AG09319 (cell line): ENCODE results near the gene SHANK3.

Experiments used
- DNase-seq: peaks from one replicate; pipeline ENCODE4 v3.0.0-alpha.2; 2010; ENCODE audit warnings: low read depth; ENCODE audit errors: extremely low read depth
- TF ChIP-seq, protein P1 (sequence below): IDR thresholded peaks from 2 replicates; pipeline ENCODE4 v1.5.1; 2011; ENCODE audit warnings: low read depth, mild to moderate bottlenecking, inconsistent platforms, low read length, moderate library complexity

The SHANK3 gene

DNA sequence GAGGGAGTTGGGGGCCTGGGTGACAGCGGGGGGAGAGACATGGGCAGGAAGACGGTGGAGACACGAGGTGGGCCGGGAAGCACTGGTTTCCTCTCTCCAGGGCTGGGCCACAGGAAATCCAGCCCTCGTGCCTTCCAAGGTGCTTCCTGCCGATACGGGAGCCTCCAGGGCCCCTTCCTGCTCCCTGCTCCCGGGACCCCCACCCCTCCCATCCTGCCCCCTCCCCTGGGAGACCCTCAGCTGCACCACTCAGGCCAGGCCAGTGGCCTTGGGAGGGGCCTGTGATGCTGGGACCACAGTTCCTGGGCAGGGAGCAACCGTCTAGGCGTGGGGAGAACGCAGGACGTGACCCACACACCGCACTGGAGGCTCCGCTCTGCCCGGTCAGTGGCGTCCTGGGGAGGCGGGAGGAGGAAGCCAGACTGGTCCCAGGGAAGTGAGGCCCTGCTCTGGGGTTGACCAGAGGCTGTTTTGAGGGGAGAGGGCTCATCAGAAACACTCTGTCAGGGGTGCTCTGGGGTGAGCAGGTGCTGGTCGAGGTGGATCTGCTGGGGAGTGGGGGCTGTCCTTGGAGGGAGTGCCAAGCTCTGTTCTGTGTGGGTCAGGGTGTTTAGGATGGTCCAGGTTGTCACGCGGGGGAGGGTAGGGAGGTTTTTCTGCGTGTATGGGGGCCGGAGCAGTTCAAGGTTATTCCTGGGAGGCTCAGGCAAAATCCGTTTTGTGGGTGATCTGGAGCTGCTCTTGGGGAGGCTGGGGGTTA is at the start of gene SHANK3:
Gene SHANK3 (plus strand): TSS at position 353 of the 760 bp plus-strand sequence.
- no peak for DNase-seq
- TF ChIP-seq, protein P1, sequence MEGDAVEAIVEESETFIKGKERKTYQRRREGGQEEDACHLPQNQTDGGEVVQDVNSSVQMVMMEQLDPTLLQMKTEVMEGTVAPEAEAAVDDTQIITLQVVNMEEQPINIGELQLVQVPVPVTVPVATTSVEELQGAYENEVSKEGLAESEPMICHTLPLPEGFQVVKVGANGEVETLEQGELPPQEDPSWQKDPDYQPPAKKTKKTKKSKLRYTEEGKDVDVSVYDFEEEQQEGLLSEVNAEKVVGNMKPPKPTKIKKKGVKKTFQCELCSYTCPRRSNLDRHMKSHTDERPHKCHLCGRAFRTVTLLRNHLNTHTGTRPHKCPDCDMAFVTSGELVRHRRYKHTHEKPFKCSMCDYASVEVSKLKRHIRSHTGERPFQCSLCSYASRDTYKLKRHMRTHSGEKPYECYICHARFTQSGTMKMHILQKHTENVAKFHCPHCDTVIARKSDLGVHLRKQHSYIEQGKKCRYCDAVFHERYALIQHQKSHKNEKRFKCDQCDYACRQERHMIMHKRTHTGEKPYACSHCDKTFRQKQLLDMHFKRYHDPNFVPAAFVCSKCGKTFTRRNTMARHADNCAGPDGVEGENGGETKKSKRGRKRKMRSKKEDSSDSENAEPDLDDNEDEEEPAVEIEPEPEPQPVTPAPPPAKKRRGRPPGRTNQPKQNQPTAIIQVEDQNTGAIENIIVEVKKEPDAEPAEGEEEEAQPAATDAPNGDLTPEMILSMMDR, result no peak

DNA sequence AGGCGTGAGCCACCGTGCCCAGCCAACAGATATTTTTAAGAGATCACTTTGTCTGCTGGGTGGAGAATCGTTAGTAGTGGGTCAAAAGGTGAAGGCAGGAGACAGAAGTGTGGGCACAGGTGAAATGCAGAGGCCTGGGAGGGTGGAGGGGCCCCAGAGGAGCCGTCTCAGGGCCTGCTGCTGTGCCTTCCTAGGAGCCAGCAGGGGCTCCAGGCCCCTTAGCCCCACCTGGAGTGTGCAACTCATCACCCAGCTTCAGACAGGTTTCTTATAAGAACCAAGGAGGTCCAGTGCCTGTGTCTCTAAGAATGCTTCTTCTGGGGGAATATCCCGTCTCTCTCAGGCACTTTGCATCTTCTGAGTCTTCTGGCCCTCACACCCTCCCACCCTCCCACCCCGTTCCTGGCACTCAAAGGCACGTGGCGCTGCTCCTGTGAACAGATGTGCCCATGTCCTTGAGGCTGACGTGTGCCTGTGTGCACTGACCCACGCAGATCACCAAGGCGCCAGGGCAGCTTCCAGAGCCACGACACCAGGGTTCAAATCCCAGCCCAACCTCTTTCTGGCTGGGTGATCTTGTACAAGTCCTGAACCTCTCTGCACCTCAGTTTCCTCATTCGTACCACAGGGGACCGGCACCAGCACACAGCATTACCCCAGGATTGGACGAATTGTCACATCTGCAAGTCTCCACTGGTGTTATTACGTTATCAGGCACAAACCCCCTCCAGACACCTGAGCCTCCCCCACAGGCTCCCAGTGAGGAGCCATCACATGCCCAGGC is 48.1 kb upstream of the SHANK3 start:
- TF ChIP-seq, protein P1, result no peak
- DNase-seq, result no peak

DNA sequence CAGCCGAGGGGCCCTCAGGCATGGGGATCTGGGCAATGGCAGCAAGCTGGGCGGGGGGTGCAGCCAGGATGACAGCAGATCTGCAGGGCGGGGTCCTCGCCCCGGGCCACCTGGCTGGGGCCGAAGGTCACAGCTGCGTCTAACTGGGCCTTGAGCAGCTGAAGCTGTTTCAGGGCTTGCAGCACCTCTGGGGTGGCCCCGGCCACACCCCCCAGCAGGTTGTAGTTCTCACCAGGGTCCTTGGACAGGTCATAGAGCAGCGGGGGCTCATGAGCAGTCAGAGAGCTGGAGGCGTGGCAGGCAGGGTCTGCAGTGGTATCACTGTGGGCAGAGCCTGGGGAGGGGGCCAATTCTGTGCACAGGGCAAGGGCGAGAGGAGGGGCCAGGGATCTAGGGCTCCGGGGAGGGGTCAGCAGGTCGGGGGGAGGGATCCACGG is 47.5 kb upstream of the SHANK3 start:
- TF ChIP-seq, protein P1, result no peak
- DNase-seq, result no peak

DNA sequence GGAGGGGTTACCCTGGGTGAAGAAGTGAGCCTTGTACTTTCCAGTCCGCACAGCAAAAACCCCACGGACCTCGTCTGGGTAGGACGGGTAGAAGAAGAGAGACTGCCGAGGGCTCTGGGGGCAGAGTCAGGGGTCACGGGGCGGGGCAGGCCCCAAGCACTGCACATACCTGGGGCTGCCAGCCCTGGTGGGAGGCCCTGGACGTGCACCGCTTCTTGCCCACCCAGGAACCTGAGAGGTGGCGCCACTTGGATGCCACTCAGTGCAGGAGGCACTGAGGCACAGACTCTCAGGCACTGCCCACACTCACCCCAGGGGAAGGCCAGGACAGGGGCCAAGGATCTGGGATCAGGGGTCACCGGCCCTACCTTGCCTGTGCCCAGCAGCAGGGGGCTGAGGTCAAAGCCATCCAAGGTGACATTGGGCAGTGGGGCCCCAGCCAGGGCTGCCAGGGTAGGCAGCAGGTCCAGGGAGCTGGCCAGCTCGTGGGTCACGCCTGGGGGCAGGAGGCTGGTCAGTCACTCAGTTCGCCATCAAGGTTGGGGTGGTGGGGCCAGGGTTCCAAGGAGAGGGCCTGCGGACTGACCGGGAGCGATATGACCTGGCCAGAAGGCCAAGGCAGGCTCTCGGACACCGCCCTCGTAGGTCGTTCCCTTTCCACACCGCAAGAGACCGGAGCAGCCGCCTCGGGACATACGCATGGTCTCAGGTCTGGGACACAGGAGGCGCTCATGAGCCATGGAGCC is 46.9 kb upstream of the SHANK3 start:
- TF ChIP-seq, protein P1, result no peak

DNA sequence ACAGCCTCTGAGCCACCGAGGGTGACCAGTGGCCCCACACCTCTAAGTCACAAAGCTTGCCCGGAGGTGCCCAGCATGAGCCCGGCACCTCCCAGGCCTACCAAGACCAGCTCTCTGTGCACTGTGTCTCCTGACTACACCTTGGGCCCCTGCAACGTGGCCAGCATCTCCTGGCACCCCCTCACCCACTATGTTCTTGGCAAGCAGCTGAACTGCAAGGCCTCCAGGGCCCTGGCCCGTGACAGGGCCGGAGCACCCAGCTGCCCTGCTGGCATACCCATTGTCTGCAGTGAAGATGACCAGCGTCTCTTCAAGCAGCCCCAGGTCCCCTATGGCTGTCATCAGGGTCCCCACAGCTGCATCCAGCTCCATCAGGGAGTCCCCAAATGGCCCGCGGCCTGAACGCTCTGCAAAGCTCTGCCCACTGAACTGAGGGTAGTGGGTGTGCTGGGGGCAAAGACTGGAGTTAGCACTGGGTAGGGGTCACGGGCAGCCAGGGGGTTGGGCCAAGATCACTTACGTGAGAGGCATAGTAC is 46.2 kb upstream of the SHANK3 start:
- TF ChIP-seq, protein P1, result no peak
- DNase-seq, result no peak

More for the DNA sequence above, 46.9 kb upstream of the SHANK3 start:
- no peak for DNase-seq

DNA sequence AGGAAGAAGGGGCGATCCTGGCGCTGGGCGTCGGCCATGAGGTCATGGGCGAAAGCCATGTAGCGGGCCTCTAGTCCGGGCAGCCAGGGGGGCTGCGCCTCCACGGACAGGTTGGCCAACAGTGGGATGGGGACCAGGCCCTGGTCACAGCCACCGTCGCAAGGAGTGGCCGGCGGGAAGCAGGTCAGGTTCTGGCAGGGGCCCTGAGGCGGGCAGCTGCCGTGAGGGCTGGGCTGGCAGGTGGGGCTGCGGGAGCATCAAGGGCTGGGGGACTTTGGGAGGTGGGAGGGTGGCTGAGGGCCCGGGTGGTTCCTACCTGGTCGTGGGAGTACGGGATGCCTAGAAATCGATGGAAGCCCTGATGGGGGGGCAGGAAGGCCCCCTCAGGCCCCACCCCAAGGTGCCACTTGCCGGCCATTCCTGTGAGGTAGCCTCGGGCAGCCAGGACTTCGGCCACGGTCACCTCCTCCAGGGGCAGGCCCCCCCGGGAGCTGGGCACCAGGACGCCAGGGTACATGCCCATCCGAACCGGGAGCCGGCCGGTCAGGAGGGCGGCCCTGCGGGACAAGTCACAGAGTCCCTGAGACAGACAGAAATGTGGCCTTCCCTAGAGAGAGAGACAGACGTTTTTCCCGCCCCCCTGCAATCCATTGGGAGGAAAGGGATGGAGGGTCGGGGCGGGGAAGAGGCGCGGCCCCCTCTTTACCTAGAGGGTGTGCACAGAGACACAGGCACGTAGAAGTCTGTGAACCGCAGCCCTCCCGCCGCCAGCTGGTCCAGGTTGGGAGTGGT is 45.6 kb upstream of the SHANK3 start:
- no peak for DNase-seq
- TF ChIP-seq, protein P1, result no peak
